Activated CD4-positive, alpha-beta memory T cell treated with anti-CD3 and anti-CD28 coated beads for 36 hours (primary cell): Measurements from ENCODE around the gene CCDC60. TPM values are rescaled to one million over a fixed set of nuclear protein-coding genes. Genes with fewer than 3 reads are reported as not detected.

Experiments
- CTCF ChIA-PET: fragments of 350-600 bp; sonication (Branson Sonifier 250); formaldehyde crosslinking; loops from one replicate; lab custom pipeline; 2021; ENCODE audit warnings: antibody characterized with exemption, inconsistent platforms; lab: Charles Lee
- POLR2A ChIA-PET: fragments of 350-600 bp; sonication (Branson Sonifier 250); formaldehyde crosslinking; loops from one replicate; lab custom pipeline; 2021; ENCODE audit warnings: antibody characterized with exemption; lab: Charles Lee
- DNase-seq: peaks from one replicate; pipeline ENCODE4 v3.0.0-alpha.2; 2020
- H3K27ac Mint-ChIP-seq: one replicate; pipeline ENCODE4 v1.8.0; 2021; ENCODE audit warnings: mixed read lengths
- H3K27me3 Mint-ChIP-seq: one replicate; pipeline ENCODE4 v1.8.0; 2021; ENCODE audit warnings: mixed read lengths
- H3K36me3 Mint-ChIP-seq: one replicate; pipeline ENCODE4 v1.8.0; 2021; ENCODE audit warnings: mixed read lengths
- H3K4me1 Mint-ChIP-seq: one replicate; pipeline ENCODE4 v1.8.0; 2021; ENCODE audit warnings: low read depth, mixed read lengths
- H3K4me3 Mint-ChIP-seq: one replicate; pipeline ENCODE4 v1.8.0; 2021; ENCODE audit warnings: mild to moderate bottlenecking, mixed read lengths
- H3K9me3 Mint-ChIP-seq: one replicate; pipeline ENCODE4 v1.8.0; 2021; ENCODE audit warnings: mixed read lengths
- intact Hi-C: fragments of 100-400 bp; cut with micrococcal nuclease; formaldehyde crosslinking; loops from one replicate; pipeline ENCODE4 v1.15.1; 2023
- total RNA-seq, 2 experiments: library from RNA; stranded (reverse); gene quantifications; one replicate each; pipeline ENCODE4 v1.2.3, GENCODE V29; 2021

CCDC60 gene
- total RNA-seq, 2 experiments from 2014 or later: not detected

DNA sequence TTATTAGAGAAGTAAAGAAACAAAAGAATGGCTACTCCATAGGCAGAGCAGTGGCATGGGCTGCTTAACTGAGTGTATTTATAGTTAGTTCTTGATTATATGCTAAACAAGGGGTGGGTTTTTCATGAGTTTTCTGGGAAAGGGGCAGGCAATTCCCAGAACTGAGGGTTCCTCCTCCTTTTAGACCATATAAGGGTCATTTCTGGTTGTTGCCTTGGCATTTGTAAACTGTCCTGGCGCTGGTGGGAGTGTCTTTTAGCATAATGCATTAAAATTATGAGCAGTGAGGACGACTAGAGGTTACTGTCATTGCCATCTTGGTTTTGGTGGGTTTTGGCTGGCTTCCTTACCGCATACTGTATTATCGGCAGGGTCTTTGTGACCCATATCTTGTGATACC lies 40.1 kb downstream of the CCDC60 start:
- intact Hi-C loops: no loop called here
- no peaks in the 10 kb centered on the region for H3K9me3 Mint-ChIP-seq
- no peaks in the 10 kb centered on the region for H3K4me1 Mint-ChIP-seq
- ChIA-PET CTCF (no interaction called here), POLR2A (no interaction called here)
- no peaks in the 10 kb centered on the region for H3K36me3 Mint-ChIP-seq
- peaks cover 10% of the 10 kb centered on the region for H3K27me3 Mint-ChIP-seq
- no peak overlapping the region for H3K27ac Mint-ChIP-seq
- H3K4me3 Mint-ChIP-seq: no peak overlapping the region
- DNase-seq: no peak

DNA sequence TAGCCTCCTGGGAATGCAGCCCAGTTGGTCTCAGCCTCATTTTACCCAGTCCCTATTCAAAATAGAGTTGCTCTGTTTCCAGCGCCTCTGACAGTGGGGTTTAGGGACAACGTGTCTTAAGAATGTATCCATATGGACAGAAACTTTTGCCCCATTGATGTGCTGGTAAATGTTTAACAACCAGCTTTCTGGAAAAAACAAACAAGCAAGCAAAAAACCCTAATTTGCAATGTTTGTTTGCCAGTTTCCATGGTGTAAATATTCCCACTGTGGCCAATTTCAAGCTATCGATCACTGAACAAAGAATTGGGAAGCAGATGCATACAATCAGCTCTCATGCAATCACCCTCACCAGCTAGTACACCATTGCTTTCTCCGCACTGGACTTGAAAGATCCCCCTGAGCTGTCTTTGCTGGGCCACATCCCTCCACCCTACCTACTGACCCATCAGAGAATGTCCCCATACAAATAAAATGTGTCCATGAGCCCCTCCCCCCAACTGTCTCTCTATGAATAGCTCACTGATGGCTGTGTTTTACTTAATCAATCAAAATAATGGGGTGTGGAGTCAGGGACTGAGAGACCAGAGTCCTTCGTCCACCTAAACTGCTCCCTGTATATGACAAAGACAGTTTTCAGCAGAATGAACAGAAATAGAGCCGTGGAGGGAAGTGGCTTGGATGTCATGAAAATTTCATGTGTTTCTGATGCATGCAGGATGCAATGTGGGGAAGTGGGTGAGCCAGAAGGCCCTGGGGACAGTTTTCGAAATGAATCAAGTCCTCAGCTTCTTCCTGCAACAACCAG lies 40.8 kb downstream of the CCDC60 start:
- DNase-seq: no peak
- no peaks in the 10 kb centered on the region for H3K9me3 Mint-ChIP-seq
- intact Hi-C loops: no loop called here
- H3K4me3 Mint-ChIP-seq: no peak overlapping the region
- POLR2A ChIA-PET: no interaction called here
- H3K27me3 Mint-ChIP-seq: peaks cover 10% of the 10 kb centered on the region
- H3K4me1 Mint-ChIP-seq: no peaks in the 10 kb centered on the region
- CTCF ChIA-PET: no interaction called here
- no peaks in the 10 kb centered on the region for H3K36me3 Mint-ChIP-seq
- no peak overlapping the region for H3K27ac Mint-ChIP-seq

DNA sequence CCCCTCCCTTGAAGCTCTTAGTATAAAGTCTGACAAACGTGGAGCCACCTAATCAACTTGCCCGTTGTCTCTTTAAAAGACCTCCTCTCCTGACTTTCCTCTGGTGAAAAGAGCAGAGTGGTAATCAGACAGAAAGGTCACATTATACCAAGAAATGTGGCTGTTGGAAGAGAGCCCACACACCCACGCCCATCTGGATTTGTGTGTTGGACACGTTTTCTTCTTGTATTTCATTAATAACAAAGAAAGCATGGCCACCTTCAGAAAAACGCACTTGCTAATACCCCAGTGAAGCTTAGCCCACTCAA lies 41.3 kb downstream of the CCDC60 start:
- CTCF ChIA-PET: no interaction called here
- H3K4me1 Mint-ChIP-seq: no peaks in the 10 kb centered on the region
- no peak overlapping the region for H3K4me3 Mint-ChIP-seq
- H3K27ac Mint-ChIP-seq: no peak overlapping the region
- no peaks in the 10 kb centered on the region for H3K9me3 Mint-ChIP-seq
- intact Hi-C loops: no loop called here
- POLR2A ChIA-PET: no interaction called here
- no peak for DNase-seq
- no peaks in the 10 kb centered on the region for H3K36me3 Mint-ChIP-seq
- H3K27me3 Mint-ChIP-seq: peaks cover 10% of the 10 kb centered on the region

DNA sequence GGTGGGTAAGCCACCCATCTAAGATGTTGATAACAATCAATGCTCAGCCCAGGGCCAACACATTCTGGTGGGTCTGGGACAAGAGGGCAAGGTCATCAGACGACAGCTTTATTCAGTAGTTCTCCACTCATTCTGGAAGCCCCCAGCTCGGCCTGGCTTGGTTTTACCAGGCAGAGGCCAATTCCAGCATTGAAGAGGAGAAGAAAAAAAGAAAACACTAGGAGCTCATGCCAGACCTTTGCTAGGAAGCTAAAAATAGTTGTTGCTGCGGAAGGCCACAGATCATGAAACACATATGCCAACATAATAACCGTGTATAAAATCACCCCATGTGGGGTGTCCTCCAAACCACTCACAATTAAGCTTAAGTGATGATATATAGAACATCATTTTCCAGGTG lies 44.4 kb downstream of the CCDC60 start:
- Mint-ChIP-seq H3K27me3 (peaks cover 10% of the 10 kb centered on the region), H3K4me1 (no peaks in the 10 kb centered on the region), H3K9me3 (peaks cover 4% of the 10 kb centered on the region), H3K4me3 (no peak overlapping the region), H3K36me3 (no peaks in the 10 kb centered on the region), H3K27ac (no peak overlapping the region)
- DNase-seq: no peak
- ChIA-PET POLR2A (no interaction called here), CTCF (no interaction called here)
- intact Hi-C loops: no loop called here

DNA sequence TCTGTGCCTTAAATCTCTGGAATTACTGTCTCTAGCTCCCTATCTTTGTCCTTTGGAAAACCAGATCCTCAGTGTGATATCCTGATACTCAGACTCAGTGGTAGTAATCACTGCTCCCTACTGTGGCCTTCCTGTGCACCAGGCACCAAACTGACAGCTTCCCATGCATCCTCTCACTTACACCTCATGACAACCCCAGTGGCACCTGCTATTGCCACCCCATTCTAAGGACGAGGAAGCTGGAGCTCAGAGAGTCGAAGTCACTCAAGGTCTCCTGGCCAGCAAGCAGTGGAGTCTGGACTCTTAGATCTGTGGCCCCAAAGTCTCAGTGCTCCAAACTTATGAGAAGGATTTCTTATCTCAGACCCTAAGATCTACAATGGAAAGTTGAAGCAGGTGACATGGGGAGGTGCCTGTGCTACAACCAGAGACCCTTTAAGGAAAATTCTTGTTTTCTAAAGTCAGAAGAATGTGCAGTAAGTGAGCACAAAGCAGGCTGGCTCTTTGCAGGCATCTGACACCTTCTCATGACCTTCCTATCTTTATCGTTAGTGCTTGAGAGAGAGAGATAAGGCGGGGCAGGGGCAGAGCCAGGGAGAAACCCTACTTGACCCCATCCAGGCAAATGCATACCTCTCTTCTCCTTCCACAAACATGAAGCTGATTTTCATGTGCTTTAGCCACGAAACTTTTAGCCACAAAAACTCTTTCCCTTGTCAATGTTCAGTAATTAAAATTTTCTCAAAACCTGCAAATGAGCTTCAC lies 47.1 kb downstream of the CCDC60 start:
- Mint-ChIP-seq H3K9me3 (peaks cover 8% of the 10 kb centered on the region), H3K27me3 (peaks cover 2% of the 10 kb centered on the region), H3K4me3 (no peak overlapping the region), H3K27ac (no peak overlapping the region), H3K36me3 (no peaks in the 10 kb centered on the region), H3K4me1 (no peaks in the 10 kb centered on the region)
- DNase-seq: no peak
- ChIA-PET CTCF (no interaction called here), POLR2A (no interaction called here)
- intact Hi-C loops: no loop called here

DNA sequence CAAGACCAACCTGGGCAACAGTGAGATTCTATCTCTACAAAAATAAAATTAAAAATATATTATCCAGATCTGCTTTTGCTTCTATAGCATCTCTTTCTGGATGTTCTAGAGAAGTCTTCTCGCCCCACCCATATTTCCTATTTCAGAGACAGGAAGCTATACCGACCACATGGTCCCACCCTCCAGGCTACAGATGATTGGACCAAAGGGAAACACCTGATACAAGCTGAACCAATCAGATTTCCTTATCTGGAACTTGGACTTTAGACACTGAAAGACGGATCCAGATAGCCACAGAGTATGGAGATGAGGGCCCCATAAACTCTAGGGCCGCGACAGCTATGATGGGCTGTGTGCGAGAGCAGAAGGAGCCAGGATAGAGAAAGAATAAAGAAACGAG lies 48.7 kb downstream of the CCDC60 start:
- Mint-ChIP-seq H3K27me3 (peaks cover 2% of the 10 kb centered on the region), H3K27ac (no peak overlapping the region), H3K4me3 (no peak overlapping the region), H3K36me3 (no peaks in the 10 kb centered on the region), H3K9me3 (peaks cover 8% of the 10 kb centered on the region), H3K4me1 (no peaks in the 10 kb centered on the region)
- ChIA-PET POLR2A (no interaction called here), CTCF (no interaction called here)
- DNase-seq: no peak
- intact Hi-C loops: no loop called here

DNA sequence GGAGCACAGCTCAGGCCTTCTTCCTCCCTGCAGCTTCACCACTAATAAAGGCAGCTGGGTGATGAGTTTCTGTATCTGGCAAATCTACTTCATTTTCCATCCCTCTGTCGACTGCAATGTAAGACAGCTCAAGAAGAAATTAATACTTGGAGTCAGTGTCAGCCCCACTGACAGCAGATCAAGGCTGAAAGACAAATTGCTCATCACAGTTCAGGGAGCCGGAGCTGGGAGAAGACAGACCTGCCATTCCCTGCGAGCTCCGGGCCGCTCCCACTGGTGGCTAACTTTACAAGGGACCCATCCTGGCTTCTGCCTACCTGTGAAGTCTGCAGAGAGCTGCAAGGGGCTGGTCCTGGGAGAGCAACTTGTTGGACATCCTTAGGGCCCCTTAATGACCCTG lies 49.8 kb downstream of the CCDC60 start:
- DNase-seq: no peak
- no peaks in the 10 kb centered on the region for H3K36me3 Mint-ChIP-seq
- CTCF ChIA-PET: no interaction called here
- H3K27me3 Mint-ChIP-seq: peaks cover 3% of the 10 kb centered on the region
- no peak overlapping the region for H3K4me3 Mint-ChIP-seq
- intact Hi-C loops: no loop called here
- peaks cover 8% of the 10 kb centered on the region for H3K9me3 Mint-ChIP-seq
- no peaks in the 10 kb centered on the region for H3K4me1 Mint-ChIP-seq
- POLR2A ChIA-PET: no interaction called here
- H3K27ac Mint-ChIP-seq: no peak overlapping the region

DNA sequence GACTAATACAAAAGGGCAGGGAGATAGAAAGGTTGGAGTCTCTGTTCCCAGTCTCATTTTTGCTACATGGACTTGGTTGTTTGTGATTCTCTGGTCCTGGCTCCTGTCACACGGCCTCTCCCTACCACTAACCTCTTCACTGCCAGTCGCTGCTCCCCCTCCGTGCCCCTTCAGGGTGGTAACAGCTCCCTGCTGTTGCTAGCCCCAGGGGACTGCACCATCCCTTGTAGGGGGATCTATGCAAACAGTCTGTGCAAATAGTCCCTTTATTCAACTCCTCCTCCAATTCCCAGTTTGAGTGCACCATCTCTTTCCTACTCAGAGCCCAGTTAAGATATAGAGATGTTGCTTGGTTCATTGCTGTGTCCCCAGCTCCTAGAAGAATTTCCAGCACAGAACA lies 51.1 kb downstream of the CCDC60 start:
- H3K36me3 Mint-ChIP-seq: no peaks in the 10 kb centered on the region
- no peak overlapping the region for H3K27ac Mint-ChIP-seq
- no peak for DNase-seq
- ChIA-PET POLR2A (no interaction called here), CTCF (no interaction called here)
- intact Hi-C loops: no loop called here
- H3K4me3 Mint-ChIP-seq: no peak overlapping the region
- peaks cover 8% of the 10 kb centered on the region for H3K9me3 Mint-ChIP-seq
- no peaks in the 10 kb centered on the region for H3K4me1 Mint-ChIP-seq
- peaks cover 7% of the 10 kb centered on the region for H3K27me3 Mint-ChIP-seq

DNA sequence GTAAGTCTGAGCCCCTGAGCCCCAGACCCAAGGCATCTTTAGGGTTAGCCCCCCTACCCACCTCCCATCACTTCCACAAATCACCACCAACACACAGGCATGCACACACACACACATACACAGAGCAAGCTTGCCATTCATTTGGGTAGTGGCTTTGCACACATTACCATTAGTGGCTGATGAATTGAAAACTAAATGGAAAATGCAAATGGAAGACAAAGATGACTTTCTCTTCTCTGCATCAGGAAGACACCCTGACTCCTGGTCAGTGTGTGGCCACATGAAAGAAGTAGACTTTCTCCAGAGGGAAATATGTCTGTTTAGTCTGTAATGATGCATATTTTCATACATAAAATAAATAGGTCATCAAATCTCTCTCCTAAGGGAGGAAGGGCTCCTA lies 55.2 kb downstream of the CCDC60 start:
- intact Hi-C loops: no loop called here
- H3K36me3 Mint-ChIP-seq: no peaks in the 10 kb centered on the region
- POLR2A ChIA-PET: no interaction called here
- peaks cover 7% of the 10 kb centered on the region for H3K27me3 Mint-ChIP-seq
- no peak overlapping the region for H3K4me3 Mint-ChIP-seq
- H3K4me1 Mint-ChIP-seq: no peaks in the 10 kb centered on the region
- CTCF ChIA-PET: no interaction called here
- H3K27ac Mint-ChIP-seq: no peak overlapping the region
- peaks cover 4% of the 10 kb centered on the region for H3K9me3 Mint-ChIP-seq
- DNase-seq: no peak

DNA sequence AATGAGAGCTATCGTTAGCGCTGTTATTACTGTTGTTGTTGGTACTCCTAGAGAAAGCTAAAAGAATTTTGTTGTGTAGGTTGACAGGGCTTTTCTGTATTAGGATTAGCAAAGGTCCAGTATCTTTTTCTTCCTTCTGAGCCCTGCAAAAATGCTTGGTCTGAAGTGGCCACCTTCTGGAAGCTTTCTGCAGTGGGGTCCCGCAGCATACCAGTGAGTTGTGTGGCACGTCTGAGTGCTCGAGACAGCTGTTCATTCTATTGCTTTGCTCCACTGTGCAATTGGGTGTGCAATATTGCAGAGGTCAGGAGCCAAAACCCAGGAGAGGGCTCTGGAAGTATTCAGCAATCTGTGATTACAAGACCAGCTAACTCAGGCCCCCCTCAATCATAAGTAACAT lies 57.1 kb downstream of the CCDC60 start:
- intact Hi-C loops: no loop called here
- H3K4me3 Mint-ChIP-seq: no peak overlapping the region
- H3K36me3 Mint-ChIP-seq: no peaks in the 10 kb centered on the region
- peaks cover 4% of the 10 kb centered on the region for H3K27me3 Mint-ChIP-seq
- no peaks in the 10 kb centered on the region for H3K4me1 Mint-ChIP-seq
- no peak overlapping the region for H3K27ac Mint-ChIP-seq
- CTCF ChIA-PET: no interaction called here
- POLR2A ChIA-PET: no interaction called here
- no peaks in the 10 kb centered on the region for H3K9me3 Mint-ChIP-seq
- no peak for DNase-seq

DNA sequence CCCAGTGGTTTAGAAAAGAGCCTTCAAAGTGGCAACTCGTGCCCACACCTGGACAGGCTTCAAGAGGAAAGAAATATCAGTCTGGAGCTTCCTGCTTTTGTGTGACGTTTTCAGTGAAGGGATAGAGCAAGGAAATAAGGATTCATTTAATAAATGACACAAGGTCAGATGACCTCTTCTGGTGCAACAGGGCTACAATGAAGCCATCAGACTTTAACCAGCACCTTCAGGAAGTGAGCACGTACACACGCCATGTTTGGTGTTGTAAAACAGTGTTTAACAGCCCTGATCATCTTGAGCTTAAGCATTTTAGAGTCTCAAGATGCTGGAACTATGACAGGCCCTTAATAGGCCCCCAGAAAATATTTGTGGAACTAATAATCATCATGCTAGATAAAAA lies 59.1 kb downstream of the CCDC60 start:
- H3K36me3 Mint-ChIP-seq: no peaks in the 10 kb centered on the region
- POLR2A ChIA-PET: no interaction called here
- H3K4me1 Mint-ChIP-seq: no peaks in the 10 kb centered on the region
- H3K4me3 Mint-ChIP-seq: no peak overlapping the region
- no peak for DNase-seq
- intact Hi-C loops: no loop called here
- CTCF ChIA-PET: no interaction called here
- no peak overlapping the region for H3K27ac Mint-ChIP-seq
- H3K9me3 Mint-ChIP-seq: no peaks in the 10 kb centered on the region
- peaks cover 4% of the 10 kb centered on the region for H3K27me3 Mint-ChIP-seq

DNA sequence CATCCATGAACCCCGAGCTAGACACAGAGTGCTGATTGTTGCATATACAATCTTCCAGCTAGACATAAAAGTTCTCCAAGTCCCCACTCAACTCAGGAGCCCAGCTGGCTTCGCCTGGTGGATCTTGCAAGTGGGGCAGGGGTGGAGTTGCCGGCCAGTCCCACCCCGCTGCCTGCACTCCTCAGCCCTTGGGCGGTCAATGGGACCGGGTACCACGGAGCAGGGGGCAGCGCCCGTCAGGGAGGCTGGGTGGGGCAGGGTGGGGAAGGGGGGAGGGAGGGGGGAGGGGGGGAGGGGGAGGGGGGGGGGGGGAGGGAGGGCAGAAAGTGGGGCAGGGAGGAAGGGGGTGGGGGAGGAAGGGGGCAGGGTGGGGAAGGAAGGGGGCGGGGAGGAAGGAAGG lies 63.0 kb downstream of the CCDC60 start:
- no peak overlapping the region for H3K27ac Mint-ChIP-seq
- no peaks in the 10 kb centered on the region for H3K9me3 Mint-ChIP-seq
- H3K4me3 Mint-ChIP-seq: no peak overlapping the region
- ChIA-PET POLR2A (no interaction called here), CTCF (no interaction called here)
- no peaks in the 10 kb centered on the region for H3K36me3 Mint-ChIP-seq
- H3K4me1 Mint-ChIP-seq: no peaks in the 10 kb centered on the region
- DNase-seq: no peak
- intact Hi-C loops: no loop called here
- no peaks in the 10 kb centered on the region for H3K27me3 Mint-ChIP-seq

DNA sequence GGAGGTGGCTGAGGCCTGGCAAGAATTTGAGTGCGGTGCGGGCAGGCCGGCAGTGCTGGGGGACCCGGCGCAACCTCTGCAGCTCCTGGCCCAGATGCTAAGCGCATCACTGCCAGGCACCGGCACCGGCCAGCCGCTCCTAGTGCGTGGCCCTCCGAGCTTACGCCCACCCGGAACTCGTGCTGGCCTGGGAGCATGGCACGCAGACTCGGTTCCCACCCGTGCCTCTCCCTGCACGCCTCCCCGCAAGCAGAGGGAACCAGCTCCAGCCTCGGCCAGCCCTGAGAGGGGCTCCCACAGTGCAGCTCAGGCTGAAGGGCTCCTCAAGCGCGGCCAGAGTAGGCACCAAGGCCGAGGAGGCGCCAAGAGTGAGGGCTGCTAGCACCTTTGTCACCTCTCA lies 63.7 kb downstream of the CCDC60 start:
- no peaks in the 10 kb centered on the region for H3K4me1 Mint-ChIP-seq
- no peak for DNase-seq
- H3K27me3 Mint-ChIP-seq: no peaks in the 10 kb centered on the region
- H3K27ac Mint-ChIP-seq: no peak overlapping the region
- H3K4me3 Mint-ChIP-seq: no peak overlapping the region
- H3K36me3 Mint-ChIP-seq: no peaks in the 10 kb centered on the region
- H3K9me3 Mint-ChIP-seq: no peaks in the 10 kb centered on the region
- ChIA-PET CTCF (interaction anchor here (2.0 kb wide), 1 partner anchor 15 kb away, joined by 6 read pairs; no protein-coding TSS in a partner anchor), POLR2A (no interaction called here)
- intact Hi-C loops: no loop called here
